AG09309 (cell line): Measurements from ENCODE around the gene GPM6B.

ENCODE experiments used
- DNase-seq: peaks from one replicate; pipeline ENCODE4 v3.0.0-alpha.2; 2010; ENCODE audit warnings: low read depth
- H3K4me3 ChIP-seq: 2 replicates; pipeline ENCODE4 v1.5.1; 2011; ENCODE audit warnings: mild to moderate bottlenecking, low read depth, low read length, moderate library complexity; ENCODE audit not compliant: control insufficient read depth
- TF ChIP-seq, protein P1 (sequence below): IDR thresholded peaks from 2 replicates; pipeline ENCODE4 v1.5.1; 2011; ENCODE audit warnings: mild to moderate bottlenecking, low read depth, low read length, inconsistent platforms; ENCODE audit not compliant: insufficient read depth, control insufficient read depth; ENCODE audit errors: missing control alignments

GPM6B gene

DNA sequence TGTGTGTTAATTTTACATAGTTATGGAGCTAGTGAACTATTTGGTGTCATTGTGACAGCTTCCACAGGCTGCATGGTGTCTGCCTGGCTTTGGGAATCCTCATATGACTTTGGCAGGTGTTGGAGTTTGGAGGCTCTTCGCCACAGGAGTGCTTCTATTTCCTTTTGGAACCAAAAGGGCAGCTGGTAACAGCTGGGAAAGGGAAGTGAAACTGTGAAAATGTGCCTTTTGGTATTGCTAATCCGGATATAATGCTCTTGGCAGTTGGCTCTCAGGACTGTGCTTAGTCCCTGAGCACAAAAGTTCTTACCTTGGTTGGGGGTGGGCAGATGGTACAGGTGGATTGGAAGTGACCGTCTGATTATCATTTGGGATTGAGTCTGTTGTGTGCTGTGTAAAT lies 64.2 kb downstream of the GPM6B start:
- DNase-seq, result no peak
- TF ChIP-seq, protein P1, sequence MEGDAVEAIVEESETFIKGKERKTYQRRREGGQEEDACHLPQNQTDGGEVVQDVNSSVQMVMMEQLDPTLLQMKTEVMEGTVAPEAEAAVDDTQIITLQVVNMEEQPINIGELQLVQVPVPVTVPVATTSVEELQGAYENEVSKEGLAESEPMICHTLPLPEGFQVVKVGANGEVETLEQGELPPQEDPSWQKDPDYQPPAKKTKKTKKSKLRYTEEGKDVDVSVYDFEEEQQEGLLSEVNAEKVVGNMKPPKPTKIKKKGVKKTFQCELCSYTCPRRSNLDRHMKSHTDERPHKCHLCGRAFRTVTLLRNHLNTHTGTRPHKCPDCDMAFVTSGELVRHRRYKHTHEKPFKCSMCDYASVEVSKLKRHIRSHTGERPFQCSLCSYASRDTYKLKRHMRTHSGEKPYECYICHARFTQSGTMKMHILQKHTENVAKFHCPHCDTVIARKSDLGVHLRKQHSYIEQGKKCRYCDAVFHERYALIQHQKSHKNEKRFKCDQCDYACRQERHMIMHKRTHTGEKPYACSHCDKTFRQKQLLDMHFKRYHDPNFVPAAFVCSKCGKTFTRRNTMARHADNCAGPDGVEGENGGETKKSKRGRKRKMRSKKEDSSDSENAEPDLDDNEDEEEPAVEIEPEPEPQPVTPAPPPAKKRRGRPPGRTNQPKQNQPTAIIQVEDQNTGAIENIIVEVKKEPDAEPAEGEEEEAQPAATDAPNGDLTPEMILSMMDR, result no peak
- H3K4me3 ChIP-seq, result no peak overlapping the region

DNA sequence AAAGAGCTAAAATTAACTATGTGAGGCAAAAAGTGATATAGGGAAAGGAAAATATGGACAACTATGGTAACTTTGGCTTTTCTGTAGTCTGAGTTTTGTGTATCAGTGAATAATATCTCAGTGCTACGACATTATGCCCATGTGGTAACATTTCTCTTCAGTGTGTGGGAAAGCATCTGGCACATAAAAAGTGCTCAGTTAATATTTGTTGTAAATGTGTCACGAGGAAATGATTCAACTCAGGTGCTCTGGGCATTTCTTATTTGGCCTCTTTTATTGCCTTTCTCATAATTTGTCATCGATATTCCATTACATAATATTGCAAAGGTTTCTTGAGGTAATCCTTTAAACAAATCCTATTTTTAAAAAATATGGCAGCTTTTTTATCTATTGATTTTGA lies 64.8 kb downstream of the GPM6B start:
- DNase-seq, result no peak
- TF ChIP-seq, protein P1, result no peak
- no peak overlapping the region for H3K4me3 ChIP-seq

DNA sequence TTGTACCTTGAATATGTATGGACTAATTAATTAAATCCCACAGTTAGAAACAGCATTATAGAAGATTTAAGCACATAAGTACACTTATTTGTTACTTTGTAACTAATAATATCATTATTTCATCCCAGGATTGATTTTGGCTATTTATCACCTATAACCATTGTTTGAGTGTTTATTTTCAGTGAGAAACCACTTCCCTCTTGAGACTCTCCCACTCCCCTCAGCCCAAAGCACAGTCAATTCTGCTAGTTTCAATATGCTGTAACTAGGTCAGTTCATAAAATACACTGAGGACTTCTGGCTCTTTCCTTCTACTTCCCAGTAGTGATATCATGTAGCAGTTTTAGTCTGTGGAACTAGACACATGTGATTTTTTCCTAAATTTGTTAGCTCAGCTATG lies 66.1 kb downstream of the GPM6B start:
- TF ChIP-seq, protein P1, result no peak
- DNase-seq, result no peak
- no peak overlapping the region for H3K4me3 ChIP-seq

DNA sequence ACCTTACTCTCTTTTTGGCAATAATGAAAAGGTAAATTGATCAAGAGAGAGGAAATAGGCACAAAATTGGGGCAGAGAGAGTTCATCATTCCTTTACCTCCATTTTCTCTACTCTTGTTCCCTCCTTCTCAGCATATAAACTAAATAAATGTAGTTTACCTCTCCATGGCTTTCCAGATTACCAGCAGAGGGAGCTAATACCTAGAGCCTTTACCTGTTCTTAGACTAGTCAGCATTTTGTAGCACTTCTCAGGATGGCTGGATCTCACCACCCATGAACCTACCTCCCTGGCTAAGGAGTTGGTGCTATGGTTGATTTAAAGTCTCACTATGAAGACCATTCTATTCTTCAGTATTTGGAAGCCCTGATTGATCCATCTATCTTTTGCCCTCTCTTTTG lies 66.7 kb downstream of the GPM6B start:
- TF ChIP-seq, protein P1, result peak; percentile 65
- H3K4me3 ChIP-seq, result no peak overlapping the region
- DNase-seq, result no peak

DNA sequence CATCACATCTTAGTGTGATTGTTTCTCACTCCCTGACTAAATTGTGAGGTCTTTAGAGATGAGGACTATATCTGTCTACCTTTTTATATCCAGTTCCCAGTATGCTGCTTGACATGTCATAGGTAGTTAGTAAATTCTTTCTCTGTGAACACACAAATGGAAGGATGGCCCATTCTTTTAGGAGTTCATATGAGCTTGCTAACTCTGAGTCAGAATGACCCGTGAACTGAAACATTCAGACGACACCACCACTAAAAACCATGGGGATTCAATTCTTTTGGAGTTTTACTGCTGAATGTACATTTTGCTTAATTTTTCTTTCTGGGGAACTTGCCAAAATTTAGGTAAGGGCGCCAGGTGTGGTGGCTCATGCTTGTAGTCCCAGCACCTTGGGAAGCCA lies 68.4 kb downstream of the GPM6B start:
- TF ChIP-seq, protein P1, result no peak
- DNase-seq, result no peak

DNA sequence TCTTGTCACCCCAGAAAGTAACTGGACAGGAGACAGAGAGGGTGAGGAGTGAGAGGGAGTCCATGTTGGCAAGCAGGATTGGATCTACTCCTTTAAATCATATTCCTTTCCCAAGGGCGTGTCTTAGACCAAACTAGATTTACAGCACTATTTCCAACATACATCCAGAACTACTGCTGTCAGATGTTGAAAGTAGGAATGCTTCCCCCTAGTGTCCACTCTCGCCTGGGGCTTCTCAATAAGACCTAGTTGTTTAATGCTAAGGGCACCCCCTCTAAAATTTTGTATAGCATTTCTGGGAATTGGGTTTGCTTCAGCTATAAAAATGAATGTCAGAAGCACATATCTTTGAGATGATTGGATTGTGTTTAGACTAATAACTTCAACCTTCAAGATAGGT lies 69.1 kb downstream of the GPM6B start:
- no peak overlapping the region for H3K4me3 ChIP-seq
- peak; percentile 34 for DNase-seq
- TF ChIP-seq, protein P1, result peak; percentile 74

More for the DNA sequence above, 68.4 kb downstream of the GPM6B start:
- no peak overlapping the region for H3K4me3 ChIP-seq

DNA sequence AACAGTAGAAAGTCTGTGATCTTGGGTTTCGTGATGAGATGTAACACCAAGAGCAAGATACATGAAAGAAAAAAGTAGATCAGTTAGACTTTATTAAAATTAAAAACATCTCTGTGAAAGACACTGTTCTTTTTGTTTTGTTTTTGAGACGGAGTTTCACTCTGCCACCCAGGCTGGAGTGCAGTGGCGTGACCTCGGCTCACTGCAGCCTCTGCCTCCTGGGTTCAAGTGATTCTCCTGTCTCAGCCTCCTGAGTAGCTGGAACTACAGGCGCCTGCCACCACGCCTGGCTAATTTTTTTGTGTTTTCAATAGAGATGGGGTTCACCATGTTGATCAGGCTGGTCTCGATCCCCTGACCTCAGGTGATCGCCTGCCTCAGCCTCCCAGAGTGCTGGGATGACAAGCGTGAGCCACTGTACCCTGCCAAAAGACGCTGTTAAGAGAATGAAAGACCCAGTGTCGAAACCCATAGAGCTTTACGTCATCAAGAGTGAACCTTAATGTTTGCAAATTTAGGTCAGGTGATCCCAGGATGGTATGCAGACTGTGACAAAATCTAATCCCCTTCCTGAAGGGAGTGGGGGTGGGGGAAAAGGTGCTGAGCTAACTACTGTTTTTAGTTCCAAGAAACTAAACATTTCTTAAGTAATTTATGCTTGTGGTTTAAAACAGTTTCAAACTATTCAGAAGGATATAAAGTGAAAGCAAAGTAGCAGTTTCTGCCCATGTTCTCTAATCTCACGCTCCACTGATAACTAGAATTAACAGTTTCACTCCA lies 74.3 kb downstream of the GPM6B start:
- no peak overlapping the region for H3K4me3 ChIP-seq
- no peak for DNase-seq

More for the DNA sequence above, 74.3 kb downstream of the GPM6B start:
- TF ChIP-seq, protein P1, result no peak
